GM12801 (cell line): Measurements from ENCODE around the gene GPRC5C.

ENCODE experiments used
- CTCF ChIP-seq: IDR thresholded peaks from one replicate; pipeline ENCODE4 v1.5.1; 2011; ENCODE audit warnings: control low read depth; ENCODE audit not compliant: insufficient read length; ENCODE audit errors: extremely low read depth

Gene GPRC5C

GRCh38 chr17:74472890-74473289 is 41.0 kb downstream of the GPRC5C start:
- no peak for TF ChIP-seq CTCF

- TF ChIP-seq CTCF, result no peak
Measured at GRCh38 chr17:74473294-74473693, 41.4 kb downstream of the GPRC5C start.

- TF ChIP-seq CTCF, result no peak
Measured at GRCh38 chr17:74474043-74474792, 42.3 kb downstream of the GPRC5C start.

GRCh38 chr17:74475189-74475588 is 43.3 kb downstream of the GPRC5C start:
- no peak for TF ChIP-seq CTCF

GRCh38 chr17:74477411-74477810 is 45.5 kb downstream of the GPRC5C start:
- no peak for TF ChIP-seq CTCF

- TF ChIP-seq CTCF, result no peak
Measured at GRCh38 chr17:74478420-74479100, 46.7 kb downstream of the GPRC5C start.

- TF ChIP-seq CTCF, result no peak
Measured at GRCh38 chr17:74480290-74480689, 48.4 kb downstream of the GPRC5C start.
